Measurements from ENCODE around the gene BTBD9.

- TF ChIP-seq, protein P1, sequence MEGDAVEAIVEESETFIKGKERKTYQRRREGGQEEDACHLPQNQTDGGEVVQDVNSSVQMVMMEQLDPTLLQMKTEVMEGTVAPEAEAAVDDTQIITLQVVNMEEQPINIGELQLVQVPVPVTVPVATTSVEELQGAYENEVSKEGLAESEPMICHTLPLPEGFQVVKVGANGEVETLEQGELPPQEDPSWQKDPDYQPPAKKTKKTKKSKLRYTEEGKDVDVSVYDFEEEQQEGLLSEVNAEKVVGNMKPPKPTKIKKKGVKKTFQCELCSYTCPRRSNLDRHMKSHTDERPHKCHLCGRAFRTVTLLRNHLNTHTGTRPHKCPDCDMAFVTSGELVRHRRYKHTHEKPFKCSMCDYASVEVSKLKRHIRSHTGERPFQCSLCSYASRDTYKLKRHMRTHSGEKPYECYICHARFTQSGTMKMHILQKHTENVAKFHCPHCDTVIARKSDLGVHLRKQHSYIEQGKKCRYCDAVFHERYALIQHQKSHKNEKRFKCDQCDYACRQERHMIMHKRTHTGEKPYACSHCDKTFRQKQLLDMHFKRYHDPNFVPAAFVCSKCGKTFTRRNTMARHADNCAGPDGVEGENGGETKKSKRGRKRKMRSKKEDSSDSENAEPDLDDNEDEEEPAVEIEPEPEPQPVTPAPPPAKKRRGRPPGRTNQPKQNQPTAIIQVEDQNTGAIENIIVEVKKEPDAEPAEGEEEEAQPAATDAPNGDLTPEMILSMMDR (IDR thresholded peaks at IDR 0.05), result no peak
- no peak for TF ChIP-seq POLR2A (IDR thresholded peaks at IDR 0.05)
These were observed 224.3 kb downstream of the BTBD9 start for GRCh38 chr6:38415231-38416005.

Measured in lower leg skin (tissue), 3 donors.